HCT116 (cell line): ENCODE data around the gene PEAK3. TPM values are rescaled to one million over a fixed set of nuclear protein-coding genes. Genes with fewer than 3 reads are reported as not detected.

Experiments used
- CBX3 ChIP-seq: IDR thresholded peaks from 2 replicates; pipeline ENCODE4 v1.6.1; 2012; ENCODE audit warnings: low read depth
- EZH2phosphoT487 ChIP-seq: fragments of 200-600 bp; IDR thresholded peaks from 2 replicates; pipeline ENCODE4 v1.6.1; 2018; ENCODE audit warnings: antibody characterized with exemption, borderline replicate concordance
- RAD21 ChIP-seq: IDR thresholded peaks from 2 replicates; pipeline ENCODE4 v1.6.1; 2012; ENCODE audit warnings: low read depth, mild to moderate bottlenecking
- SRF ChIP-seq: IDR thresholded peaks from 2 replicates; pipeline ENCODE4 v1.6.1; 2012; ENCODE audit warnings: low read depth
- total RNA-seq: library from RNA; stranded (reverse); gene quantifications from one replicate; pipeline ENCODE4 v1.2.1, GENCODE V29; 2021; ENCODE audit not compliant: unreplicated experiment
- TF ChIP-seq, protein P1 (sequence below): IDR thresholded peaks from 2 replicates; pipeline ENCODE4 v1.6.1; 2011; ENCODE audit warnings: mild to moderate bottlenecking, low read length, moderate library complexity; ENCODE audit not compliant: insufficient replicate concordance; ENCODE audit errors: extremely low read depth
- TF ChIP-seq, protein P2 (sequence below), 3 experiments: fragments of 200-600 bp in 1 of 3; sonication (generic) in 1 of 3; IDR thresholded peaks in 2 of 3; conservative IDR thresholded peaks in 1 of 3; 2 replicates each; pipeline ENCODE4 v1.5.1; 2012 to 2017; ENCODE audit warnings: low read depth in 2 of 3, low read length in 2 of 3, antibody characterized with exemption in 1 of 3, borderline replicate concordance in 1 of 3, control low read depth in 1 of 3, mild to moderate bottlenecking in 1 of 3, mixed read lengths in 1 of 3, mixed run types in 1 of 3, moderate library complexity in 1 of 3; ENCODE audit not compliant: insufficient read depth in 1 of 3

Gene PEAK3
- total RNA-seq, 1 experiment from 2014 or later: not detected

DNA sequence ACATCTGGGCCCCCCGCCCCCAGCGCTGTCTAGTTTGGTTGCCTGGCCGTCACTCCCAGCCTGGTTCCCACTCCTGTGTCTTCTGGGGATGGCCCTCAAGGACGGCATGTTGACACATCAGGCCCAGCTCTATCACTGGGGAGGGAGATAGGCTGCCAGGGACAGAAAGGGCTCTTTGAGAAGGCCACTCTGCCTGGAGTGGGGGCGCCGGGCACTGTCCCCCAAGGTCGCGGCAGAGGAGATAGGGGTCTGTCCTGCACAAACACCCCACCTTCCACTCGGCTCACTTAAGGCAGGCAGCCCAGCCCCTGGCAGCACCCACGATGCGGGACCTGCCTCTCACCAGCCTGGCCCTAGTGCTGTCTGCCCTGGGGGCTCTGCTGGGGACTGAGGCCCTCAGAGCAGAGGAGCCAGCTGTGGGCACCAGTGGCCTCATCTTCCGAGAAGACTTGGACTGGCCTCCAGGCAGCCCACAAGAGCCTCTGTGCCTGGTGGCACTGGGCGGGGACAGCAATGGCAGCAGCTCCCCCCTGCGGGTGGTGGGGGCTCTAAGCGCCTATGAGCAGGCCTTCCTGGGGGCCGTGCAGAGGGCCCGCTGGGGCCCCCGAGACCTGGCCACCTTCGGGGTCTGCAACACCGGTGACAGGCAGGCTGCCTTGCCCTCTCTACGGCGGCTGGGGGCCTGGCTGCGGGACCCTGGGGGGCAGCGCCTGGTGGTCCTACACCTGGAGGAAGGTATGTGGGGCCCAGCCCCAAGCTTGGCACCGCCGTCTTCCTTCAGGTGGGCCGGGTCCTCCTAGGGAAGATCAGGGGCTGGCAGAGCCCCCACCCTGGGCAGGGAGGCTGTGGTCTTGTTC lies 32.7 kb downstream of the PEAK3 start, which contains the start of gene AMH (continued):
- TF ChIP-seq, protein P1, sequence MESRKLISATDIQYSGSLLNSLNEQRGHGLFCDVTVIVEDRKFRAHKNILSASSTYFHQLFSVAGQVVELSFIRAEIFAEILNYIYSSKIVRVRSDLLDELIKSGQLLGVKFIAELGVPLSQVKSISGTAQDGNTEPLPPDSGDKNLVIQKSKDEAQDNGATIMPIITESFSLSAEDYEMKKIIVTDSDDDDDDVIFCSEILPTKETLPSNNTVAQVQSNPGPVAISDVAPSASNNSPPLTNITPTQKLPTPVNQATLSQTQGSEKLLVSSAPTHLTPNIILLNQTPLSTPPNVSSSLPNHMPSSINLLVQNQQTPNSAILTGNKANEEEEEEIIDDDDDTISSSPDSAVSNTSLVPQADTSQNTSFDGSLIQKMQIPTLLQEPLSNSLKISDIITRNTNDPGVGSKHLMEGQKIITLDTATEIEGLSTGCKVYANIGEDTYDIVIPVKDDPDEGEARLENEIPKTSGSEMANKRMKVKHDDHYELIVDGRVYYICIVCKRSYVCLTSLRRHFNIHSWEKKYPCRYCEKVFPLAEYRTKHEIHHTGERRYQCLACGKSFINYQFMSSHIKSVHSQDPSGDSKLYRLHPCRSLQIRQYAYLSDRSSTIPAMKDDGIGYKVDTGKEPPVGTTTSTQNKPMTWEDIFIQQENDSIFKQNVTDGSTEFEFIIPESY: no peak
- TF ChIP-seq SRF (no peak), EZH2phosphoT487 (no peak), CBX3 (no peak), RAD21 (no peak)
- TF ChIP-seq, protein P2, sequence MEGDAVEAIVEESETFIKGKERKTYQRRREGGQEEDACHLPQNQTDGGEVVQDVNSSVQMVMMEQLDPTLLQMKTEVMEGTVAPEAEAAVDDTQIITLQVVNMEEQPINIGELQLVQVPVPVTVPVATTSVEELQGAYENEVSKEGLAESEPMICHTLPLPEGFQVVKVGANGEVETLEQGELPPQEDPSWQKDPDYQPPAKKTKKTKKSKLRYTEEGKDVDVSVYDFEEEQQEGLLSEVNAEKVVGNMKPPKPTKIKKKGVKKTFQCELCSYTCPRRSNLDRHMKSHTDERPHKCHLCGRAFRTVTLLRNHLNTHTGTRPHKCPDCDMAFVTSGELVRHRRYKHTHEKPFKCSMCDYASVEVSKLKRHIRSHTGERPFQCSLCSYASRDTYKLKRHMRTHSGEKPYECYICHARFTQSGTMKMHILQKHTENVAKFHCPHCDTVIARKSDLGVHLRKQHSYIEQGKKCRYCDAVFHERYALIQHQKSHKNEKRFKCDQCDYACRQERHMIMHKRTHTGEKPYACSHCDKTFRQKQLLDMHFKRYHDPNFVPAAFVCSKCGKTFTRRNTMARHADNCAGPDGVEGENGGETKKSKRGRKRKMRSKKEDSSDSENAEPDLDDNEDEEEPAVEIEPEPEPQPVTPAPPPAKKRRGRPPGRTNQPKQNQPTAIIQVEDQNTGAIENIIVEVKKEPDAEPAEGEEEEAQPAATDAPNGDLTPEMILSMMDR (IDR thresholded peaks at IDR 0.05 in 2 of 3, conservative IDR thresholded peaks at IDR 0.05 in 1 of 3; ENCODE audit: borderline replicate concordance in 1 of 3, insufficient read depth in 1 of 3, low read depth in 2 of 3, low read length in 2 of 3): no peak
